ENCODE measurements around the gene COL20A1.

The COL20A1 gene

DNA sequence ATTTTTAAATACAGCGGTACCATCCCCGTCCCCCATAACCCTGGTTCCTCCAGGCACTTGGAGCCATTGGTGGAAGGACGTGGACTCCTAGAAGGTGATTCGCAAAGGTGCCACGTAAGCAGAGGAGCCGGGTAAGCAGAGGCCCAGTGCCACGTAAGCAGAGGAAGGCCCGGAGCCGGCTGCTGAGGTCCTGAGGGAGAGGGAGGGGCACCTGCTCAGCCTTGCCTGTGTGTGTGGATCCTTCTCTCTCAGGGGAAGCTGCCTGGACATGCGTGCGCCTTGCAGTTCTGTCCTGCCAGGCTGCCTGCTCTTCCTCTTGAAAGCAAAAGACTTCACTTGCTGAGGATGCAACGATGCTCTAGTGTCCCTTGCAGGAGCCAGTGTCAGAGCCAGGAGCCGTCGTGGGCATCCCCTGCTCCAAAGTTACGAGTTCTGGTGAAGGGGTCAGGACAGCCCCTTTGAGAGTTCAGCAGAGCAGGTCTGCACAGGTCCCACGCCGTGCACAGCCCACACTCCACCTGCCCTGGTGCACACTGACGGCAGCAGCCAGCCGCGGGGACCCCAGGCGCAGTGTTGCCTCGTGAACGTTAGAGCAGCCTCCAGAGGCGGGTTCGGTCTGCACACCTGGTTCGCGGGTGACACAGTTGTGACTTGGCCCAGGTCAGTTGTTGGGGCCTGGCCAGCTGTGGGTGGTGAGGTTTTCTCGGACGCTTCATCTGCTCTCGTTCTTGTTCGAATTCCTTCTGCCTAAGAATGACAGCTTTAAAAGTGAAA, 36.9 kb upstream of the COL20A1 start:
- H3K27ac Mint-ChIP-seq, result no peak overlapping the region
- H3K4me1 Mint-ChIP-seq (ENCODE audit: low read depth), result peaks cover 10% of the 10 kb centered on the region
- peaks cover 17% of the 10 kb centered on the region for H3K27me3 Mint-ChIP-seq
- no peaks in the 10 kb centered on the region for H3K36me3 Mint-ChIP-seq
- H3K4me3 Mint-ChIP-seq, result no peak overlapping the region
- no peaks in the 10 kb centered on the region for H3K9me3 Mint-ChIP-seq (ENCODE audit: low read depth)

DNA sequence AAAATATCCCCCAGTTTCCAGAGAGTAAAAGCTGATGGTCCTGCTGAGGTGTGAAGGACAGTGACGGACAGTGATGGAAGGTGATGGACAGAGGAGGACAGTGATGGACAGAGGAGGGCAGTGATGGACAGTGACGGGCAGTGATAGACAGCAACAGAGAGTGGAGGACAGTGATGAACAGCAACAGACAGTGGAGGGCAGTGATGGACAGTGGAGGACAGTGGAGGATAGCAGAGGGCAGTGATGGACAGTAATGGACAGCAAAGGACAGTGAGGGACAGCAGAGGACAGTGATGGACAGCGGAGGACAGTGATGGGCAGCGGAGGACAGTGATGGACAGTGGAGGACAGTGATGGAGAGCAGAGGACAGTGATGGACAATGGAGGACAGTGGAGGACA, 36.0 kb upstream of the COL20A1 start:
- Mint-ChIP-seq H3K27me3 (peaks cover 17% of the 10 kb centered on the region), H3K4me1 (ENCODE audit: low read depth) (peaks cover 13% of the 10 kb centered on the region), H3K27ac (no peak overlapping the region), H3K36me3 (no peaks in the 10 kb centered on the region), H3K4me3 (no peak overlapping the region), H3K9me3 (ENCODE audit: low read depth) (no peaks in the 10 kb centered on the region)

DNA sequence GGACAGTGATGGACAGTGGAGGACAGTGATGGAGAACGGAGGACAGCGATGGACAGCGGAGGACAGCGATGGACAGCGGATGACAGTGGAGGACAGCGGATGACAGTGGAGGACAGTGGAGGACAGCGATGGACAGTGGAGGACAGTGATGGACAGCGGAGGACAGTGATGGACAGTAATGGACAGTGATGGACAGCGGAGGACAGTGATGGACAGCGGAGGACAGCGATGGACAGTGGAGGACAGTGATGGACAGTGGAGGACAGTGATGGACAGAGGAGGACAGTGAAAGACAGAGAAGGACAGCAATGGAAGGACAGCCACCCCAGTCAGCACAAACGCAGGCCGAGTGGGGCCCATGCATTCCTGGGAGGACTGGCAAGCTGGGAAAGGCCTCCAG, 35.4 kb upstream of the COL20A1 start:
- H3K4me3 Mint-ChIP-seq, result no peak overlapping the region
- peaks cover 14% of the 10 kb centered on the region for H3K4me1 Mint-ChIP-seq (ENCODE audit: low read depth)
- no peaks in the 10 kb centered on the region for H3K36me3 Mint-ChIP-seq
- H3K27me3 Mint-ChIP-seq, result peaks cover 16% of the 10 kb centered on the region
- no peak overlapping the region for H3K27ac Mint-ChIP-seq
- no peaks in the 10 kb centered on the region for H3K9me3 Mint-ChIP-seq (ENCODE audit: low read depth)

DNA sequence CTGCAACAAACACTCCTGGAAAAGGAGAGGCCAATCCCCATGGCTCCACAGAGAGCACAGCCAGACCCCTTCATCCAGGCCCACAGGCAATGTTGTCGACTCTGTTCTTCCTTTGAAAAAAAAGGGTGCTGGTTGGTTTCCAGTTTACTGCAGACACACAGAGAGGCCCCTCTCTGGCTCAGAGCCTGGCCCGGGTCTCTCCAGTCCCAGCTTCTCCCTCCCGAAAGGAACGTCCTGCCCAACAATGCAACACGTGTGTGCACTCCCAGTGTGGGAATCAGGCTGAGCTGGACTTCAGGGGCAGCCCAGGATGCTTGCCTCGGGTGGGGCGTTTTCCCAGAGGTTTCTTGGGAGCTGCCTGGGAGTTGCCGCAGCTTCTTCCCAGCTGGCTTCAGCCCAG, 34.2 kb upstream of the COL20A1 start:
- no peaks in the 10 kb centered on the region for H3K36me3 Mint-ChIP-seq
- peaks cover 12% of the 10 kb centered on the region for H3K27me3 Mint-ChIP-seq
- H3K9me3 Mint-ChIP-seq (ENCODE audit: low read depth), result no peaks in the 10 kb centered on the region
- H3K27ac Mint-ChIP-seq, result no peak overlapping the region
- H3K4me1 Mint-ChIP-seq (ENCODE audit: low read depth), result peaks cover 10% of the 10 kb centered on the region
- H3K4me3 Mint-ChIP-seq, result no peak overlapping the region

DNA sequence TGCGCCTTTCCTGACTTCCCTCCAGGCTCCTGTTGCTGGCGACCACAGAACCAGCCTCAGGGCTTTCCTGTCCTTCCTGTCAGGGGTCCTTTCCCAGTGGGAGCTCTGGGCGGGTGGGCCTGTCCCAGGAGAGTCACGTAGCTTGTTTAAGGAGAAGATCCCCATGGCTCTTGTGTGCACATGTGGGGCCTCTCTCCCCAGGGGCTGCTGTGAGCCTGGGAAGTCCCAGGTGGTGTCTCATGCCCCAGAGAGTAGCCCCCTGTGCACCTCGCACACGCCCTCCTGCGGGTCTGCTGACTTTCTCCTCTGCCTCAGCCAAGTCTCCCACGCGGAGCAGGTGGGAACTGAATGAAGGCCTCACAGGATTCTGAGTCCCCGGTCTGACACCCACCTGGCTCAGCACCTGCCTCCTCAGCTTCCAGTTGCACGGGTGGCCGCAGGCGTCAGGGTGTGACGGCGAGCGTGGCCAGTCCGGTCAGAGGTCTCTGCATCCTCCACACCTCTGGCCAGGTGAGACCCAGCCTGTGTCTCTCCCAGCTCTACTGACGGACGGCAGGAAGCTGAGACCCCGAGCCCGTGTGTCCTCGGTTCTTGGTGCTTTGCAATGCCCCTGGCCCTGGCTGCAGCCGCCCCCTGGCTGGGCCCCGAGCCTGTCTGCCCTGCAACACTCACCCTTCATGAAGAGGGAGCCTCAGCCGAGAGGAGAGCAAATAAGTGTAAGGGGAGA, 33.1 kb upstream of the COL20A1 start:
- no peaks in the 10 kb centered on the region for H3K36me3 Mint-ChIP-seq
- H3K27ac Mint-ChIP-seq, result no peak overlapping the region
- no peak overlapping the region for H3K4me3 Mint-ChIP-seq
- peaks cover 15% of the 10 kb centered on the region for H3K27me3 Mint-ChIP-seq
- H3K4me1 Mint-ChIP-seq (ENCODE audit: low read depth), result peaks cover 10% of the 10 kb centered on the region
- H3K9me3 Mint-ChIP-seq (ENCODE audit: low read depth), result no peaks in the 10 kb centered on the region

DNA sequence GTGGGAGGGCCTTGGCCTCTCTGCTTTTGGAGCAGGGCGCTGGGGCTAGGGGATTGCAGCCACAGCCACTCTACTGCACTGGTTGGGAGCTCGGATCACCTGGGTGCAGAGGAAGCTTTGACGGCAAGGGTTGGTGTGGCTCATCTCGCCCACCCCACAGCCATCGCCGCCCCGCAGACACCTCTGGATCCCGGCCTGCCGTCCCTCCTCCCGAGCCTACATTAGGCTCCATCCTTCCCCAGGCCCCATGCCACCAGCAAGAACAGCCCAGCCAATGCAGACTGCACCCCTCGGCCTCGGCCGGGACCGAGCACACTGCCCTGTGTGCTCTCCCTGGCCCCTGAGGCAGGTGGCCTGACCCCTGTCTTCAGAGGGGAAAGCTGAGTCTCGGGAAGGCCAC, 32.5 kb upstream of the COL20A1 start:
- peaks cover 10% of the 10 kb centered on the region for H3K27me3 Mint-ChIP-seq
- peaks cover 8% of the 10 kb centered on the region for H3K4me1 Mint-ChIP-seq (ENCODE audit: low read depth)
- H3K4me3 Mint-ChIP-seq, result no peak overlapping the region
- H3K27ac Mint-ChIP-seq, result no peak overlapping the region
- H3K36me3 Mint-ChIP-seq, result no peaks in the 10 kb centered on the region
- H3K9me3 Mint-ChIP-seq (ENCODE audit: low read depth), result no peaks in the 10 kb centered on the region

DNA sequence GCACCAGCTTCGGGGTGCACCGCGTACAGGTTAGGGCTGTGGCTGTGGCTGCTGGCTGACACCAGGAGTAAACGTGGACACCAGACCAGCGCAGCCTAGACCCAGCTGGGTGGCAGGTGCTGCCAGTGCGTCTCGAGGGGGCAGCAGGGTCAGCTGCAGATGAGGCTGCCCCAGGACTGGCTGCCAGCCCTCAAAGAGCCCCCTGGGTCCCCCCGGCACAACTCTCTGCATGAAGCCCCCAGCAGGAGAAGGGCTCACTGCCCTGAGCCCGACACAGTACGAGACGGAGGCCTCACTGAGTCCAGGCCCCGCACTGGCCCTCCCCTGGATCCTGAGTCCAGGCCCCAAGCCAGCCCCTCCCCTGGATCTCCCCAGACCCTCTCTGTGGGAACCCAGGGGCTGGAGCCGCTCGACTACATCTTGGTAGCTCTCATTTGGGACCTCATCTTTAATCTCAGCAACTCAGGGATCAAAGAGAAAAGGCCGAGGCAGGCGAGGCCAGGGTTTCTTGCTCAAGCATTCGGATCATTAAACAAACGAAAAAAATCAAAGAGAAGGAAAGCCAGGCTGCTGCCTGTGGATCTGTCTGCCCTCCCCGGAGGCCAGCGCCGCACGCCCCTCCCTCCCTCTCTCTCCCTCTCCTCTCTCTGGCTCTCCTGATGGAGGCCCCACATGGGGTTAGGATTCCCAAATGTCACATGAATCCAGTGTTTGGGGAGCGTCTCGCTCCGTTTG, 31.8 kb upstream of the COL20A1 start:
- Mint-ChIP-seq H3K36me3 (no peaks in the 10 kb centered on the region), H3K27ac (no peak overlapping the region), H3K9me3 (ENCODE audit: low read depth) (no peaks in the 10 kb centered on the region), H3K4me3 (no peak overlapping the region), H3K27me3 (peaks cover 9% of the 10 kb centered on the region), H3K4me1 (ENCODE audit: low read depth) (peaks cover 7% of the 10 kb centered on the region)

DNA sequence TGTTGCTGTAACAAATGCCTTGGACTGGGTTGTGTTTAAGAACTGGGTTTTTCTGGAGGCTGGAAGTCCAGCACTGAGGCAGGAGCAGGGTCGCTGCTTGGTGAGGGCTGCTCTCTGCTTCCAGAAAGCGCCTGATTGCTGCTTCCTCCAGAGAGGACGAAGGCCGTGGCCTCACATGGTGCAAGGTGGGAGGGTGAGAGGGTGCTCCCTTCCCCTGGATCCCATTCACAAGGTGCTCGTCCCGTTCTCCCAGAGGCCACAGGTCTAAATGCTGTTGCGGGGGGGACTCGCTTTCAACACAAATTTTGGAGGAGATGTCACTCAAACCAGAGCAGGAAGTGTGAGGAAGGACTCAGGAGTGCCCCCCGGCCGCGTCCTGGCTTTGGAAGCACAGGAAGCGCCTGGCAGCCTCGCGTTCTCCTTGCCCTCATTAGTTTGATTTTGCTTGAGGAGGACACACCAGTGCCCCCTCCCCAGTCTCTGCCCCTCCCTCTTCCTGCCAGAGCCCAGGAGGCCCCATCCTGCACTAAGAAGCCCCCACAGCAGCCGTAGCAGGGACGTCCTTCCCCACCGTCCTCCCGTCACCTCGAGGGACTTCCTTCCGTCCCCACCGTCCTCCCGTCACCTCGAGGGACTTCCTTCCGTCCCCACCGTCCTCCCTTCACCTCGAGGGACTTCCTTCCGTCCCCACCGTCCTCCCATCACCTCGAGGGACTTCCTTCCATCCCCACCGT, 31.0 kb upstream of the COL20A1 start:
- H3K36me3 Mint-ChIP-seq, result no peaks in the 10 kb centered on the region
- no peak overlapping the region for H3K4me3 Mint-ChIP-seq
- peaks cover 7% of the 10 kb centered on the region for H3K27me3 Mint-ChIP-seq
- no peaks in the 10 kb centered on the region for H3K9me3 Mint-ChIP-seq (ENCODE audit: low read depth)
- no peak overlapping the region for H3K27ac Mint-ChIP-seq
- H3K4me1 Mint-ChIP-seq (ENCODE audit: low read depth), result peaks cover 7% of the 10 kb centered on the region

DNA sequence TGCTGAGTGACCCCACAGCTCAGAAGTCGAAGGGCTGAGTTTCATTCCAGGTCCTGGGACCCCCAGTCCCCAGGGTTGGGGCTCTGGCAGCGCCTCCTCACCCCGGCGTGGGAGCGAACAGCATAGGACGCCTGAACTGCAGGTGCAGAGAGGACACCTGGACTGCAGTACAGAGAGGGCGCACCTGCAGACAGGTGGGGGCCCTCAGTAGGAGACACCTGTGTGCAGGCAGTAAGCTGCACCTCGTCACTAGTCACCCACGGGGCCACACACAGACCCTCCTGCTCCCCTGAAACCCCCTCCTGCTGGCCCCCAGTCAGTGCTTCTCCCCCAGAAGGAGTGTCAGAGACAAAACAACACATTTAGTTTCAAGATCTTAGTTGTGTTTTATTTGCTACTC, 30.1 kb upstream of the COL20A1 start:
- no peak overlapping the region for H3K4me3 Mint-ChIP-seq
- H3K36me3 Mint-ChIP-seq, result no peaks in the 10 kb centered on the region
- H3K4me1 Mint-ChIP-seq (ENCODE audit: low read depth), result peaks cover 7% of the 10 kb centered on the region
- H3K27ac Mint-ChIP-seq, result no peak overlapping the region
- peaks cover 5% of the 10 kb centered on the region for H3K27me3 Mint-ChIP-seq
- no peaks in the 10 kb centered on the region for H3K9me3 Mint-ChIP-seq (ENCODE audit: low read depth)

DNA sequence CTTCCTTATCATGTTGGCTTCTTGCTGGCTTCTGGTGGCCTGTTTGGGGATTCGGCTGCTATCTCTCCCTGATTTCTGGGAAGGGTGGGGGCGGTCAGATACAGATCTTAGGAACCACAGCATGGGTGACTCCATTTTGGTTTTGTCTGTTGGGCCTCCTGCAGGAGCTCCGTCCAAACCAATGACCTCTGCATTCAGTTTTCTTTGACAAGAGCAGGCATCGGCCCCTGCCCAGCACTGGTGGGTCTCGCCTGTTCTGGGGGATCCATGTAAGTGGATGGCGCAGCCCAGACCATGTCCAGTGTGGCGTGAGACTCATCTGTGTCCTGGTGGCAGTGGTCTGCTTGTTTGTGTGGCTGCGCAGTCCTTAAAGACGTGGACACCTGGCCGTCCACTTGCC, 29.0 kb upstream of the COL20A1 start:
- Mint-ChIP-seq H3K36me3 (no peaks in the 10 kb centered on the region), H3K27ac (no peak overlapping the region), H3K9me3 (ENCODE audit: low read depth) (no peaks in the 10 kb centered on the region), H3K4me3 (no peak overlapping the region), H3K4me1 (ENCODE audit: low read depth) (peaks cover 7% of the 10 kb centered on the region), H3K27me3 (peaks cover 5% of the 10 kb centered on the region)

DNA sequence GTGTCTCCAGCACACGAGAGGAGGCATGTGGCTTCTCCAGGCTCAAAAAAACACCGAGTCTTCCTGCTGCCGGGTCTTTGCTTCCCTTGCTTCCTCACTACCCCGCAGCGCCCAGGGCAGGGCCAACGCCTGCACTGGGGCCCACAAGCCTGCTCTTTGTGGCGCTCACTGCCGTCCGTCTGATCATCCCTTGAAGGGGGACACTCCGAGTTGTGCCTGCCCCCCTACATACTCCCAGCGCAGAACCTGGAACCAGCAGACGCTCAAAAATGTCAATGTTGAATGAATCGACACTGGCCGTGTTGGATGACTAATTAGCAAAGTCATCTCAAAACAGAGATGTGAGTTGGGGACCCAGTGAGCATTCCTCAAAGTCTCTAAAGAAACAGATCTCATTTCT, 28.5 kb upstream of the COL20A1 start:
- H3K36me3 Mint-ChIP-seq, result no peaks in the 10 kb centered on the region
- no peaks in the 10 kb centered on the region for H3K9me3 Mint-ChIP-seq (ENCODE audit: low read depth)
- H3K4me3 Mint-ChIP-seq, result no peak overlapping the region
- H3K4me1 Mint-ChIP-seq (ENCODE audit: low read depth), result peaks cover 7% of the 10 kb centered on the region
- peaks cover 5% of the 10 kb centered on the region for H3K27me3 Mint-ChIP-seq
- no peak overlapping the region for H3K27ac Mint-ChIP-seq

DNA sequence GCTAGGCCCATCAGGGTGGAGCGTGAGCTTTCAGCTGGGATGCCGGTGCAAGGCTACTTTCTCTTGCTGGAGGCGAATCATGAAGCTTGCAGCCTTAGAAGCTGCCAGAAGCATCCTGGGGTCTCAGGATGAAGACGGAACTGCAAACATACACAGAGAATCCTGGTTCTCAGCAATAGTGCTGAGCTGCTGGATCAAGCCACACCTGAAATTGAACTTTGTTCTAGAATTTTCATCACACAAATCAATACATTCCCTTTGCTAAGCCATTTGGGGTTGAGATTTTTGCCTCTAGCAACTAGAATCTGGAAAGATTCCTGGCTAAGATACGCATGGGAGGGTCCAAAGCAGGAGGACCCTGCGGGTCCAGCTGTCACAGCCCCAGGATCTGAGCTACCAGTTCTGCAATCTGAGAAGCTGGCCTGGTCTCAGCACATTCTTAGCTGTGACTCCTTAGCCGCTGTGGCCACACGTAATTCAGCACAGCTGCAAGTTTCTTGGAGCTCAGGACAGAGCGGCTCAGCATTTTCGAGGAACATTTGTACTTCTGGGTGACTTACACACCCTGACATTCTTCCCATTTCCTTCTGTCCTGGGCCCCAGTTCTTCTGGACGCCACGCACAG, 27.0 kb upstream of the COL20A1 start:
- H3K9me3 Mint-ChIP-seq (ENCODE audit: low read depth), result no peaks in the 10 kb centered on the region
- peaks cover 10% of the 10 kb centered on the region for H3K4me1 Mint-ChIP-seq (ENCODE audit: low read depth)
- no peak overlapping the region for H3K4me3 Mint-ChIP-seq
- no peaks in the 10 kb centered on the region for H3K36me3 Mint-ChIP-seq
- peaks cover 5% of the 10 kb centered on the region for H3K27me3 Mint-ChIP-seq
- H3K27ac Mint-ChIP-seq, result no peak overlapping the region

DNA sequence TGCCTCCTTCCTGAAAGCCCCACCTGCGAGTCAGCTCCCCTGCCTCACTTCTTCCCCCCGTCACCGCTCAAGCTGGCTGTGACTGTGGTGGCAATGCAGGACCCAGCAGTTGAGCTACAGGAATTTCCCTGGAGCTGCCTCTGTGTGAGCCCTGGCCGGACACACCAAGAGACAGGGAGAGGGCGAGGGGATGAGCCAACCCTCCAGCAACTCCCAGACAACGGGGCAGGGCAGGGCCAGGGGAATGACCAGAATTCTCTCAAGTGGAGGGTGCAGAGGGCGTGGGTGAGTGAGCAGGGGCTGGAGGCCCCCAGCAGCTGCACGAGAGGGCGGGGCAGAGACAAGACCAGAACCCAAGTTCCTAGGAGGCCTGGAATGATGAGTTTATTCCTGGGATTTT, 25.3 kb upstream of the COL20A1 start:
- H3K4me3 Mint-ChIP-seq, result no peak overlapping the region
- H3K9me3 Mint-ChIP-seq (ENCODE audit: low read depth), result no peaks in the 10 kb centered on the region
- H3K4me1 Mint-ChIP-seq (ENCODE audit: low read depth), result peaks cover 12% of the 10 kb centered on the region
- no peaks in the 10 kb centered on the region for H3K36me3 Mint-ChIP-seq
- H3K27me3 Mint-ChIP-seq, result peaks cover 5% of the 10 kb centered on the region
- no peak overlapping the region for H3K27ac Mint-ChIP-seq

DNA sequence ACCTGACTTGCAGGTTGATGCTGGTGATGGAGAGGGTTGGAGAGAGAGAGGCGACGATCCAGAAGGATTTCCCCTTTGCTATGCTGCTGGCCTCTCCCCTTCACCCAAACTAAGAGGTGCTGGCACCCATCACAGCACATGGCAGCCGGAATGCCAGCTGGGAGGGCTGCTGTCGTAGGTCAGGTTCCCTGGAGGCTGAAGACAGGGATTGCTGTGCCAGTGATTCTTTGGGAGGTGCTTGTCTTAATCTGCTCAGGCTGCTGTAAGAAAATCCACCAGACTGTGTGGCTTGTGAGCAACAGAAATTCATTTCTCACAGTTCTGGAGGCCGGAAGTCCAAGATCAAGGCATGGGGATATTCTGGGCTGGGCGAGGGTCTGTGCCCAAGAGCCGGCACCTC, 24.7 kb upstream of the COL20A1 start:
- Mint-ChIP-seq H3K36me3 (no peaks in the 10 kb centered on the region), H3K27ac (no peak overlapping the region), H3K4me1 (ENCODE audit: low read depth) (peaks cover 10% of the 10 kb centered on the region), H3K9me3 (ENCODE audit: low read depth) (no peaks in the 10 kb centered on the region), H3K27me3 (peaks cover 3% of the 10 kb centered on the region), H3K4me3 (no peak overlapping the region)

Measured in activated naive CD8-positive, alpha-beta T cell (primary cell).